NCI-H345 treated with DMSO at 0.1 percent for 48 hours (cell line): ENCODE measurements around the gene KPNA3.

Experiments used
- DNase-seq: peaks from one replicate; lab custom pipeline; 2025; ENCODE audit not compliant: unreplicated experiment; lab: John Stamatoyannopoulos, UW

The KPNA3 gene

GRCh38 chr13:49681842-49682435, 110.5 kb downstream of the KPNA3 start:
- no peak for DNase-seq

DNA sequence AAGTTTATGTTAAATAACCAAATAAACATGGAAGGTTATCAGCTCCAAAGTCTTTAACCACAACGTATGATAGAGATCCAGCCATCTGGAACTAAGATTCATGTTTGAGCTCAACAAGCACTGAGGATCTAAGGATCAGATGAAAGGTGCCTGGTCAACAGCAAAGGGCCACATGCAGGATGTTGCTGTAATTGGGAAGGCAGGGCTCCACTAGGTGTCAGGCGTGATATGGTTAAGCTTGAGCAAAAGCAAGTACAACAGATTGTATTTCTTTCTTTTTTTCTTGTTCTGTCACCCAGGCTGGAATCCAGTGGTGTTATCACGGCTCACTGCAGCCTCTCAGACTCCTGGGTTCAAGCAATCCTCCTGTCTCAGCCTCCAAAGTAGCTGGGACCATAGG, 113.2 kb downstream of the KPNA3 start:
- DNase-seq = no peak

DNA sequence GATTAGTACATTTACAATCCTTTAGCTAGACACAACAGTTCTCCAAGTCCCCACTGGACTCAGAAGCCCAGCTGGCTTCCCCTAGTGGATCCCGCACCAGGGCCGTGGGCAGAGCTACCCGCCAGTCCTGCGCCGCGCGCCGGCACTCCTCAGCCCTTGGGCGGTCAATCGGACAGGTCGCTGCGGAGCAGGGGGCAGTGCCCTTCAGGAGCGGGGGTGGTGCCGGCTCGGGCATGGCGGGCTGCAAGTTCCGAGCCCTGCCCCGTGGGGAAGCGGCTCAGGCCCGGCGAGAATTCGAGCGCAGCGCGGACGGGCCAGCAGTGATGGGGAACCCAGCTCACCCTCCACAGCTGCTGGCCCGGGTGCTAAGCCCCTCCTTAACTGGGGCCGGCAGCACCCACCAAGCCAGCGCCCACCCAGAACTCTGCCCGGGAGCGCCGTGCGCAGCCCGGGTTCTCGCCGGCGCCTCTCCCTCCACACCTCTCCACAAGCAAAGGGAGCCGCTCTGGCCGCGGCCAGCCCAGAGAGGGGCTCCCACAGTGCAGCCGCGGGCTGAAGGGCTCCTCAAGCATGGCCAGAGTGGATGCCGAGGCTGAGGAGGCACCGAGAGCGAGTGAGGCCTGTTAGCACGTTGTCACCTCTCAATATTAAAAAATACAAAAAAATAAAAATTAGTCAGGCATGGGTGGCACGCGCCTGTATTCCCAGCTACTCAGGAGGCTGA, 114.1 kb downstream of the KPNA3 start:
- DNase-seq = no peak

DNA sequence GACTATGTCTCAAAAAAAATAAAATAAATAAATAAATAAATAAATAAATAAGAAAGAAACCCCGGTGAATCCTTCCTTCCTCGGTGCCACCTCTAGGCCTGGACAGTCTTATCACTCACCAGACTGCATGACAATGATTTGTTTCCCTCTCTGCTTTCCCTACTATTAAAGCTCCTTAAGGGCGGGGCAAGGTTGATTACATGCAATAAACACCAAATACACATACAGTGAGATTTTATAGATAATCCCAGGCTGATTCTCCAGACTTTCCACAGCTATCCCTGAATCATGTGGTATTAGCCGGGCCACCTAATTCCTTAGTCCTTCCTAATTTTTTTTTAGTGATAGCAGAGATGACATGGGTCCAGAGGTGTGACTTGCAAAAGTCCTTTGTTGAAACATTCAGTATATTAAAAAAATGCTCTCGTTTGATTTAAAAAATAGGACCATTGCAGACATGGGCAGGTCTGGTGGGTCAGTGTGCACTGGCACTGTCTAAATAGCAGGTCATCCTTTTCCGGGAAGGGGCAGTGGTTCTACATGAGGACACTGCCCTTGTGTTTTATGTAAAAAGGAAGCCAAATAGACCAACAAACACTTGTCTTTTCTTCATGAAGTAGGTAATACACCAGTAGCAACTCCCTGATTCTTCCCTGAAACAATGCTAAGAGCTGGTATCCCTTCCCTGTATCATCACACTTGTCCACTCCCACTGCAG, 115.7 kb downstream of the KPNA3 start:
- no peak for DNase-seq

- DNase-seq = no peak
Measured at GRCh38 chr13:49670828-49671227, 121.7 kb downstream of the KPNA3 start.

DNA sequence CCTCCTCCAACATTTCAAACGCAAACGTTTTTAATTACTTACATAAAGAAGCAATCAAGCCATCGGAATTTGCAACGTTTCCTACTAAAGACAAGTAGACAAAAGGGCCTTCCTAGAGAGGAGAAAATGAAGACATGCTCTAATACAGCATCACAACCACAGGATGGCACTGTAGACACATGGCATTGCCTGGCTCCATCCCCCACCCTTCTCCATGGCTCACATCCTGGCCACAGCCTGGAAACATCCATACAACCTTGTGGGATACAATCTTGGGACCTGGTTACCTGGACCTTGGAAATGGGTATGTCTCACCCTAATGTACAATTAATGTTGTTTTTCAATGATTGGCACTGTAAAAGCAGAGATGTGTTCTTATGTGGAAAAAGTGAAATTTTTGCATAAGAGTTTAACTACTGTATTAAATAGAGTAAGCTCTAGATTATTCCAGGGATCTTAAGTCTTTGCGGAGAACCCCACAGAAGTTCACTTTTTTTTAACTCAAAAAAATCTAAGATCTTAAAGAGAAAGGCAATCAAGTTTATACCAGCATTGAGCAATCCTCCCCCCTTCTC, 122.7 kb downstream of the KPNA3 start:
- DNase-seq = no peak

DNA sequence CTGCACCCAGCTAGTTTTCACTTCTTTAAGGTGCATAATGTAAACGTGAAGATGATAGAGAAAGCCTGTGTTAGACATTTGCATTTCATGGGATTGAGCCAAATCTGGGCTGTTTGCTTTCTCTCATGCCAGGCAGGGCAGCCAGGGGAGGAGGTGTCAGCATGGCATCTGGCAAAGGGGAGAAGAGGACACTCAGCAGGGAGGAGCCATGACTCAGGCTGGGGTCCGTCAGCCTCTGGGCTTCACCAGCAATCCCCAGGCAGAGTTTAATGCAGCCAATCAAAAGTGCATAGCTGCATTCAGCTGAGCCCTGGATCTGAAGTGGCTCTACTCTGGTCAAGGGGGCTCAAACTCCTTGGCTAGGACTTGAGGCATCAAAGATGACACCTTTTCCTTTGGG, 124.7 kb downstream of the KPNA3 start:
- no peak for DNase-seq

- DNase-seq = no peak
Measured at GRCh38 chr13:49664606-49665005, 127.9 kb downstream of the KPNA3 start.

GRCh38 chr13:49657241-49657641, 135.2 kb downstream of the KPNA3 start:
- DNase-seq = no peak

GRCh38 chr13:49655906-49656305, 136.6 kb downstream of the KPNA3 start:
- no peak for DNase-seq

DNA sequence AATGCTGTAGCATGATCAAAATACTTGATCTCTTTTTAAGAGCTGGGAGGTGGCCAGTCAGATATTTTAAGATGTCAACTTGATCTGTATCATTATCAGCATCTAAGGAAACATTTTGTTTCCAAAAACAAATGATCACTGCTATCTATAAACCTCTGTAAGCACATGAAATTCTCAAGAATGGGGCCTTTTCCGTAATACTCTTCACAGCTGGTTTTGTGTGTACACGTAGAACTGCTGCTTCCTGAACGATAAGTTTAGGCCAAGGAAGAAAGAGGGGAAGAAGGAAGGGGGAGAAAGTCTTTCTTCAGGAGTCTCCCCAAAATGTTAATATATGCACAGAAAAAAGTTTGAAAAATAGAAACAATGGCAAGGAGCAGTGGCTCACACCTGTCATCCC, 138.5 kb downstream of the KPNA3 start:
- DNase-seq = no peak

DNA sequence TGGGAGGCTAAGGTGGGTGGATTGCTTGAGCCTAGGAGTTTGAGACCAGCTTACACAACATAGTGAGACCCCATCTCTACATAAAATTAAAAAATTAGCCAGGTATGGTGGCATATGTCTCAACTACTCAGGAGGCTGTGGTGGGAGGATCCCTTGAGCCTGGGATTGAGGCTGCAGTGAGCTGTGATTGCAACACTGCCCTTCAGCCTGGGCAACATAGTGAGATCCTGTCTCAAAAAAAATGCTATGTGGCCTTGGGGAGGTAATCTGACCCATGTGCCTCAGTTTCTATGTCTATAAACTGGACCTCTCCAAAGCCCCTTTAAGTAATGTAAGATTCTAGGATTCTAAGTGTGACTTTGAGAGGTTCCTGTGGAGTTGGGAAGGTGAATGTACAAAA, 139.0 kb downstream of the KPNA3 start:
- no peak for DNase-seq

- no peak for DNase-seq
Measured at GRCh38 chr13:49652355-49653305, 139.9 kb downstream of the KPNA3 start.

DNA sequence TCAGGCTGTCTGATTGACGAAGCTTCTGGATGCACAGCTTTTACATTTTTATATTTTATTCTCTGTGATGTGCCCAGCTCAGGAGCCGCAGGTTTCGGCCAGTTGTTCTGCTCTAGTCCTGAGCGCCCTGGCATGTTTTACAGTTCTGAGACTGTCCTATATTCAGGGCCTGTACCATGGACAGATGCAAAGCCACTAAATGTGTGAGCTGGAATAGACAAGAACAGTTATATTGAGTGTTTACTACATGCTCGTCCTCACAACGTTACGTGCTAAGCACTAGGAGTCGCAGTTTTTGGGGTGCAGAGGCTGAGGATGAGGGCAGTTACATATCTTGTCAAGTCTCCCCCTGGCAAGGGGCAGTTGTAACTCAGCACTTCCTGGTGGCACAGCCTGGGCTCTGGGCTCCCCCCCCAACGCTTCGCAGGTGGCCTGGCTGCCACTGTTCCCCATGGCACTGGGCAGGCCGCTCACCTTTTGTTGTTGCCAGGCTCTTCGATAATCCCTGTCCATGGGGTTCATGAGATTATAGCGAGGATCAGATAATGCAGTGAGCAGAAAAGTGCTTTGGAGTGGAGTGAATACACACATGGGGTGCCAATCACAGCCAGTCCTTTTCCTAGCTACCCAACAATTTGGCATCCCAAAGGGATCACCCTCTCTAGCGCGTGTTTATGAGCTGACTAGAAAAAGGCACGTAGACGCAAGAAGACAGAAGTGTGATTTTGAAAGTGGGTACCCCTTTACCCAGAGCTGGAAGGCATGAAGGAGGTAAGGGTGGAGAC, 140.7 kb downstream of the KPNA3 start:
- no peak for DNase-seq

DNA sequence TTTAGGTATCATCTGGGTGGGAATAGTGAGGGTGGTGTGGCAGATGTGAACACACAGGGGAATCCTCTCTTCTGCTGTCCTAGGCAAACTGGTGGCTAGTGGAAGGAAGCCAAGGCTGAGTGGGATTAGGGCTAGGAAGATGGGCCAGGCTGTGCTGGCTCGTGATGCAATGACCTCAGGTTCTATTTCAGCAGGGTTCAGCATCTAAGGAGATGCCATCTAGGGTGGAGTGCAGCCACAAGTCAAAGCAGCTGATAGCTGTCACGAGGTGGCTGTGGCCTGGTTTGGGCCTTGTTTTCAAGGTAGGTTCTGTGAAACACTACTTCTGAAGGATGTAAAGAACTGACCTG, 142.5 kb downstream of the KPNA3 start:
- no peak for DNase-seq
